ENCODE measurements around the gene PAK6. TPM values are rescaled to one million over a fixed set of nuclear protein-coding genes. Genes with fewer than 3 reads are reported as not detected.

Gene PAK6
- total and polyA plus RNA-seq, 9 of the 15 experiments (the other 6 are each of a cell fraction or from before 2014, with no cell fraction given), result 0.03 to 0.74 (median 0.16) TPM; not detected in 2

DNA sequence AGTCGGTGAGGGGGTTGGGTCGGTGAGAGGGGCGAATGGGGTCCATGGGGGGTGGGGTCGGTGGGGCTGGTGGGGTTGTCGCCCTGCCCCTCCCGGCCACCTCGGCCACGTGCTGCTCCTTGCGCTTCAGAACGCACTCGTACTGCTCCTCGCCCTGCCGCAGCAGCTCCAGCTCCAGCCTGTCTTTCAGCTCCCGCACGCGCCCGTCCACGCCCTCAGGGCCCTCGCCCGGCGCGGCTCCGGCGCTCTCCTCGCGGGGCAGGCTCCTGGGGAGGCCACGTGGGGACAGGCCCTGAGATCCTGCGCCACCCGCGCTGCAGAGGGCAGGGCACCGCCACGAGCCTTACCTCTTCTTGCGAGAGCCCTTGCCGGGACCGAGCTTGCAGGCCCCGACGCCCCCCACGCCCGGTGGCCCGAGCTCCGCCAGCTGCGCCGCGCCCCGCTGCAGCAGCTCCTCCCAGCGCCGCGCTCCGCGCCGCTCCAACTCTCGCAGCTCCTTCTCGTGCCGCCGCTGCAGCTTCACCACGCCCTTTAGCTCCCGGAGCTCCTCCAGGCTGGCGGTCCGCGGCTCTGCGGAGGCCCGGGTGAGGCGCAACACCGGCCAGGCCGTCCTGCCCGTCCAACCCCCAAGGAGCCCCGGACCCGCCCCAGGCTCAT lies 52.2 kb downstream of the PAK6 start (continued):
- TF ChIP-seq, protein P1, sequence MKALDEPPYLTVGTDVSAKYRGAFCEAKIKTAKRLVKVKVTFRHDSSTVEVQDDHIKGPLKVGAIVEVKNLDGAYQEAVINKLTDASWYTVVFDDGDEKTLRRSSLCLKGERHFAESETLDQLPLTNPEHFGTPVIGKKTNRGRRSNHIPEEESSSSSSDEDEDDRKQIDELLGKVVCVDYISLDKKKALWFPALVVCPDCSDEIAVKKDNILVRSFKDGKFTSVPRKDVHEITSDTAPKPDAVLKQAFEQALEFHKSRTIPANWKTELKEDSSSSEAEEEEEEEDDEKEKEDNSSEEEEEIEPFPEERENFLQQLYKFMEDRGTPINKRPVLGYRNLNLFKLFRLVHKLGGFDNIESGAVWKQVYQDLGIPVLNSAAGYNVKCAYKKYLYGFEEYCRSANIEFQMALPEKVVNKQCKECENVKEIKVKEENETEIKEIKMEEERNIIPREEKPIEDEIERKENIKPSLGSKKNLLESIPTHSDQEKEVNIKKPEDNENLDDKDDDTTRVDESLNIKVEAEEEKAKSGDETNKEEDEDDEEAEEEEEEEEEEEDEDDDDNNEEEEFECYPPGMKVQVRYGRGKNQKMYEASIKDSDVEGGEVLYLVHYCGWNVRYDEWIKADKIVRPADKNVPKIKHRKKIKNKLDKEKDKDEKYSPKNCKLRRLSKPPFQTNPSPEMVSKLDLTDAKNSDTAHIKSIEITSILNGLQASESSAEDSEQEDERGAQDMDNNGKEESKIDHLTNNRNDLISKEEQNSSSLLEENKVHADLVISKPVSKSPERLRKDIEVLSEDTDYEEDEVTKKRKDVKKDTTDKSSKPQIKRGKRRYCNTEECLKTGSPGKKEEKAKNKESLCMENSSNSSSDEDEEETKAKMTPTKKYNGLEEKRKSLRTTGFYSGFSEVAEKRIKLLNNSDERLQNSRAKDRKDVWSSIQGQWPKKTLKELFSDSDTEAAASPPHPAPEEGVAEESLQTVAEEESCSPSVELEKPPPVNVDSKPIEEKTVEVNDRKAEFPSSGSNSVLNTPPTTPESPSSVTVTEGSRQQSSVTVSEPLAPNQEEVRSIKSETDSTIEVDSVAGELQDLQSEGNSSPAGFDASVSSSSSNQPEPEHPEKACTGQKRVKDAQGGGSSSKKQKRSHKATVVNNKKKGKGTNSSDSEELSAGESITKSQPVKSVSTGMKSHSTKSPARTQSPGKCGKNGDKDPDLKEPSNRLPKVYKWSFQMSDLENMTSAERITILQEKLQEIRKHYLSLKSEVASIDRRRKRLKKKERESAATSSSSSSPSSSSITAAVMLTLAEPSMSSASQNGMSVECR (CRISPR knock-in tag; IDR thresholded peaks at IDR 0.05), result peak; percentile 61; the same call in 1 of the 2 replicates
- TF ChIP-seq, protein P2, sequence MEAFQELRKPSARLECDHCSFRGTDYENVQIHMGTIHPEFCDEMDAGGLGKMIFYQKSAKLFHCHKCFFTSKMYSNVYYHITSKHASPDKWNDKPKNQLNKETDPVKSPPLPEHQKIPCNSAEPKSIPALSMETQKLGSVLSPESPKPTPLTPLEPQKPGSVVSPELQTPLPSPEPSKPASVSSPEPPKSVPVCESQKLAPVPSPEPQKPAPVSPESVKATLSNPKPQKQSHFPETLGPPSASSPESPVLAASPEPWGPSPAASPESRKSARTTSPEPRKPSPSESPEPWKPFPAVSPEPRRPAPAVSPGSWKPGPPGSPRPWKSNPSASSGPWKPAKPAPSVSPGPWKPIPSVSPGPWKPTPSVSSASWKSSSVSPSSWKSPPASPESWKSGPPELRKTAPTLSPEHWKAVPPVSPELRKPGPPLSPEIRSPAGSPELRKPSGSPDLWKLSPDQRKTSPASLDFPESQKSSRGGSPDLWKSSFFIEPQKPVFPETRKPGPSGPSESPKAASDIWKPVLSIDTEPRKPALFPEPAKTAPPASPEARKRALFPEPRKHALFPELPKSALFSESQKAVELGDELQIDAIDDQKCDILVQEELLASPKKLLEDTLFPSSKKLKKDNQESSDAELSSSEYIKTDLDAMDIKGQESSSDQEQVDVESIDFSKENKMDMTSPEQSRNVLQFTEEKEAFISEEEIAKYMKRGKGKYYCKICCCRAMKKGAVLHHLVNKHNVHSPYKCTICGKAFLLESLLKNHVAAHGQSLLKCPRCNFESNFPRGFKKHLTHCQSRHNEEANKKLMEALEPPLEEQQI (IDR thresholded peaks at IDR 0.05), result no peak
- TF ChIP-seq CREB1 (IDR thresholded peaks at IDR 0.05) (no peak), CREB1 (CRISPR knock-in tag; IDR thresholded peaks at IDR 0.05) (0 out of 2 replicates have a peak, but pooled peaks have one; percentile 14), MCM7 (IDR thresholded peaks at IDR 0.05) (no peak), PCBP1 (IDR thresholded peaks at IDR 0.05; ENCODE audit: low read depth, low read length, poor library complexity, severe bottlenecking) (peak; percentile 75)
- TF ChIP-seq, protein P3, sequence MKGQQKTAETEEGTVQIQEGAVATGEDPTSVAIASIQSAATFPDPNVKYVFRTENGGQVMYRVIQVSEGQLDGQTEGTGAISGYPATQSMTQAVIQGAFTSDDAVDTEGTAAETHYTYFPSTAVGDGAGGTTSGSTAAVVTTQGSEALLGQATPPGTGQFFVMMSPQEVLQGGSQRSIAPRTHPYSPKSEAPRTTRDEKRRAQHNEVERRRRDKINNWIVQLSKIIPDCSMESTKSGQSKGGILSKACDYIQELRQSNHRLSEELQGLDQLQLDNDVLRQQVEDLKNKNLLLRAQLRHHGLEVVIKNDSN (CRISPR knock-in tag; IDR thresholded peaks at IDR 0.05), result peak; percentile 65
- TF ChIP-seq, protein P4, sequence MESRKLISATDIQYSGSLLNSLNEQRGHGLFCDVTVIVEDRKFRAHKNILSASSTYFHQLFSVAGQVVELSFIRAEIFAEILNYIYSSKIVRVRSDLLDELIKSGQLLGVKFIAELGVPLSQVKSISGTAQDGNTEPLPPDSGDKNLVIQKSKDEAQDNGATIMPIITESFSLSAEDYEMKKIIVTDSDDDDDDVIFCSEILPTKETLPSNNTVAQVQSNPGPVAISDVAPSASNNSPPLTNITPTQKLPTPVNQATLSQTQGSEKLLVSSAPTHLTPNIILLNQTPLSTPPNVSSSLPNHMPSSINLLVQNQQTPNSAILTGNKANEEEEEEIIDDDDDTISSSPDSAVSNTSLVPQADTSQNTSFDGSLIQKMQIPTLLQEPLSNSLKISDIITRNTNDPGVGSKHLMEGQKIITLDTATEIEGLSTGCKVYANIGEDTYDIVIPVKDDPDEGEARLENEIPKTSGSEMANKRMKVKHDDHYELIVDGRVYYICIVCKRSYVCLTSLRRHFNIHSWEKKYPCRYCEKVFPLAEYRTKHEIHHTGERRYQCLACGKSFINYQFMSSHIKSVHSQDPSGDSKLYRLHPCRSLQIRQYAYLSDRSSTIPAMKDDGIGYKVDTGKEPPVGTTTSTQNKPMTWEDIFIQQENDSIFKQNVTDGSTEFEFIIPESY (CRISPR knock-in tag; IDR thresholded peaks at IDR 0.05), result peak; percentile 90

Data from K562 (cell line).